Skeletal muscle satellite cell (primary cell): Measurements from ENCODE around the gene GNRH2.
"Not testable (repeated sequence)": the region's sequence is repeated elsewhere in the genome, so short reads cannot be mapped to it uniquely, and the experiment has no call there.

Experiments used
- H3K27me3 ChIP-seq: 2 replicates; pipeline ENCODE4 v1.7.0; 2013; ENCODE audit warnings: low read length; ENCODE audit not compliant: control insufficient read depth, insufficient read depth
- H3K36me3 ChIP-seq: 2 replicates; pipeline ENCODE4 v1.7.0; 2013; ENCODE audit warnings: mild to moderate bottlenecking, control low read depth, low read length; ENCODE audit not compliant: insufficient read depth
- H3K4me1 ChIP-seq: 2 replicates; pipeline ENCODE4 v1.7.0; 2013; ENCODE audit warnings: low read length; ENCODE audit not compliant: control insufficient read depth, insufficient read depth
- H3K4me2 ChIP-seq: 2 replicates; pipeline ENCODE4 v1.7.0; 2013; ENCODE audit warnings: mild to moderate bottlenecking, low read length
- H3K4me3 ChIP-seq: 2 replicates; pipeline ENCODE4 v1.7.0; 2013; ENCODE audit warnings: low read length
- H3K9ac ChIP-seq: 2 replicates; pipeline ENCODE4 v1.7.0; 2013; ENCODE audit warnings: mild to moderate bottlenecking, low read depth, low read length, moderate library complexity
- H3K9me3 ChIP-seq: replicated peaks from 2 replicates; pipeline ENCODE4 v1.7.0; 2013; ENCODE audit warnings: mild to moderate bottlenecking, control low read depth, low read length

The GNRH2 gene

DNA sequence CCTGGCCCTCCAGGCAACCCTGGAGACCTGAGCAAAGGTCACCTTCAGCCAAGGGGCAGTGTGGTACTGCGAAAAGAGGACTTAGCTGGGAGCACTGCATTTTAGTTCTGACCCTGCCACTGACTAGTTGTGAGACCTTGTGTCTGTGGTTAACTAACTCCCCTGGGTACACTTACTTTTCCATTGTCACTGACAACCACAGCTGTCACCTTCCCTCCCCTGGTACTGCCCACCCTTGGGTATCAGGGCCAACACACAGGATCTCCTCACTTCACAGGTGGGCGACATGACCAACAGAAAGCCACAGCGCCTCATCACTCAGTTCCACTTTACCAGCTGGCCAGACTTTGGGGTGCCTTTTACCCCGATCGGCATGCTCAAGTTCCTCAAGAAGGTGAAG, 21.6 kb upstream of the GNRH2 start:
- no peaks in the 10 kb centered on the region for H3K27me3 ChIP-seq
- no peaks in the 10 kb centered on the region for H3K4me1 ChIP-seq
- H3K36me3 ChIP-seq: peaks cover 31% of the 10 kb centered on the region
- H3K4me3 ChIP-seq: no peak overlapping the region
- H3K9me3 ChIP-seq: no peaks in the 10 kb centered on the region
- H3K4me2 ChIP-seq: no peak overlapping the region
- H3K9ac ChIP-seq: no peak overlapping the region

DNA sequence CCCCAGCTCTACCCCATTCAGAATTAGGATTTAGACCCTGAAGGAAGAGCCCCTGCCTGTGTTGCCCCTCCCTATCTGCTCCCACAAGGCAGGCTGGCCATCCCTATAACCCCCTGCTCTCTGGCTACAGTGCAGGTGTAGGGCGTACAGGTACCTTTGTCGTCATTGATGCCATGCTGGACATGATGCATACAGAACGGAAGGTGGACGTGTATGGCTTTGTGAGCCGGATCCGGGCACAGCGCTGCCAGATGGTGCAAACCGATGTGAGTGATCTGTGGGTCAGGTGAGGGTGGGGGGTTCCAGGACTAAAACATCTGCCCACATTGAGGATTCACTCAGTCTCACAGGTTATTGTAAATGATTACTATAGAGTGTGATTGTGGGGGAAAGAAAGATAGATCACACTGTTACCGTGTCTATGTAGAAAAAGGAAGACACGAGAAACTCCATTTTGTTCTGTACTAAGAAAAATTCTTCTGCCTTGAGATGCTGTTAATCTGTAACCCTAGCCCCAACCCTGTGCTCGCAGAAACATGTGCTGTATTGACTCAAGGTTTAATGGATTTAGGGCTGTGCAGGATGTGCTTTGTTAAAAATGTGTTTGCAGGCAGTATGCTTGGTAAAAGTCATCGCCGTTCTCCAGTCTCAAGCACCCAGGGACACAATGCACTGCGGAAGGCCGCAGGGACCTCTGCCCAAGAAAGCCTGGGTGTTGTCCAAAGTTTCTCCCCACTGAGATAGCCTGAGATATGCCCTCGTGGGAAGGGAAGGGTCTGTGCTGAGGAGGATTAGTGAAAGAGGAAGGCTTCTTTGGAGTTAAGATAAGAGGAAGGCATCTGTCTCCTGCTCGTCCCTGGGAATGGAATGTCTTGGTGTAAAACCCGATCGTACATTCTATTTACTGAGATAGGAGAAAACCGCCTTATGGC, 20.6 kb upstream of the GNRH2 start:
- not testable (repeated sequence) for H3K4me2 ChIP-seq, H3K4me3 ChIP-seq, H3K27me3 ChIP-seq, H3K9me3 ChIP-seq, H3K4me1 ChIP-seq, H3K9ac ChIP-seq
- H3K36me3 ChIP-seq: peaks cover 41% of the 10 kb centered on the region

DNA sequence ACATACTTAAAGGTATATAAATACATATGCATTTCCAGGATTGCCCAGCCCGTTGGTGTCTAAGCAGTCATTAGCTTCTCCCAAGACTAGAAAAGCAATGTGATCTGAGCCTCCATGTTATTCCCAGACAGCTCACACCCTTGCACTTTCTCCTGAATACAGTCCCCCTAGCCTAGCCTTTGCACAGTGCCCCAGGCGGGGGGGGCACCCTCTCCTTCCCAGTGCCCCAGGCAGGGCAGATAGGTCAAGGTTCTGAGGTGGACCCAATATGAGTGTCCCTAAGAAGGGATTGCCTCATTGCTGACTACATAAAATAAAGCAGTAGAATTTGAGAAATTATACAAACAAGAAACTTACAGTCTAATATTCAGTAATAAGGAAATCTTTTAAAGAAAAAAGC, 15.4 kb upstream of the GNRH2 start:
- H3K4me2 ChIP-seq: no peak overlapping the region
- no peaks in the 10 kb centered on the region for H3K4me1 ChIP-seq
- peaks cover 44% of the 10 kb centered on the region for H3K36me3 ChIP-seq
- no peaks in the 10 kb centered on the region for H3K27me3 ChIP-seq
- H3K9ac ChIP-seq: no peak overlapping the region
- H3K9me3 ChIP-seq: no peaks in the 10 kb centered on the region
- H3K4me3 ChIP-seq: no peak overlapping the region

DNA sequence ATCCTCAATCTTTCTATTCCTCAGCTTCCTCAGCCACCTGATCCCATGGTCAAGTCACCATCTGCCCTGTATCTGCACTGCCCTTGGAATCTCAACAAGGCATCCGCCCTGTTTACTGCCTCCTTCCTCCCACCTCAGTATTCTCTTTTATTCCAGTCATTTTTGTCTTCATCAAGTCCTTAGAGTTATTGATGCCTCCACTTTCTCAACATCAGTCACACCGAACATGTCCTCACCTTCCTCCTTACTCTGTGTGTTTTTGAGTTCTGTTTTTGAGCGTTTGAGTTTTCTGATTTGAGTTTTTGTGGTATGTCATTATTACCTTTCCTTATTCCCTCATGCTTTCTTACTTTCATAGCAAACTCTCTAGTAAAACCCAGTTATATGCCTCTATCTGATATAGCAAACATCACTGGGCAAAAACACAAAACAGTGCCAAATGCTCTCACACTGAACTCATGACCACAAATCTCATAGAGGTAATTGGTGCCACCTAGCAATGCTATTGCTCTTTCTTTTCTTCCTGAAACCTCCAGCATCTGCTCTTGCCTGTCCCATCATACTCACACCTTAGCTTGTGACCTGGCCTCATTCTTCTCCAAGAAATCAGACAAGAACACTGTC, 11.8 kb upstream of the GNRH2 start:
- Histone ChIP-seq H3K4me1 (no peaks in the 10 kb centered on the region), H3K27me3 (no peaks in the 10 kb centered on the region), H3K9ac (no peak overlapping the region), H3K4me3 (no peak overlapping the region), H3K4me2 (no peak overlapping the region), H3K9me3 (no peaks in the 10 kb centered on the region), H3K36me3 (peaks cover 54% of the 10 kb centered on the region)

DNA sequence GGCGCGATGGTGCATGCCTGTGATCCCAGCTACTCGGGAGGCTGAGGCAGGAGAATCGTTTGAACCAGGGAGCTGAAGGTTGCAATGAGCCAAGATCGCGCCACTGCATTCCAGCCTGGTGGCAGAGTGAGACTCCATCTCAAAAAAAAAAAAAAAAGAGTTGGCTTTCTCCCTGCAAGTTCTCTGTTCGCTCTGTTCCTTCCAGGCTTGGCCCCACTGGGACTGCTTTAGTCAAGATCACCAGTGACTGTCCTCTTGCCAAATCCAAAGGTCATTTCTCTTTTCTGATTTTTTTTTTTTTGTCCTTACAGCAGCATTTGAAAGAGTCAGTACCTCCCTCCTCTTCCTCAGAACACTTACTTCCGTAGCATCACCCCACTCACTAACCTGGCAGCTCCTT, 10.8 kb upstream of the GNRH2 start:
- peaks cover 54% of the 10 kb centered on the region for H3K36me3 ChIP-seq

DNA sequence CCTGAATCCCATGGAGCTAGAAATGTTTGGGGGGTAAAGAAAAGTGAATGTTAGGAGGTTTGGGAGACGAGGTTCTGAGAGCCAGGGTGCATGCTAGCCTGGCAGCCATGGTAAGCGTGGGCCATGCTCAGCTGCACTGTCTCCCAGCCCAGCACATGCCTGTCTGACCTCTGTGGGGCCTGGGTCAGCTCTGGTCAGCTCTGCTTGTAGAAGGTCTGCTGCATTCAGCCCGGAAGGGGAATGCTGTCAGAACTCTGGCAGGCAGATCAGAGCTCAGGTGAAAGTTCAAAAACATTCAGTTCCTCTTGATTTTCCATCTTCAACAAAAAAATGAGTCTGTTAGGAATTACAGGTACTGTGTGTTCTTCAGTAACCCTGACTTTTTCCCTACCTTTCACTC, 5.8 kb upstream of the GNRH2 start:
- Histone ChIP-seq H3K9ac (no peak overlapping the region), H3K4me1 (peaks cover 6% of the 10 kb centered on the region), H3K4me3 (no peak overlapping the region), H3K36me3 (peaks cover 64% of the 10 kb centered on the region), H3K4me2 (no peak overlapping the region), H3K9me3 (no peaks in the 10 kb centered on the region), H3K27me3 (no peaks in the 10 kb centered on the region)

More for the DNA sequence above, 10.8 kb upstream of the GNRH2 start:
- no peak overlapping the region for H3K4me2 ChIP-seq
- H3K9ac ChIP-seq: no peak overlapping the region
- no peaks in the 10 kb centered on the region for H3K4me1 ChIP-seq
- H3K27me3 ChIP-seq: no peaks in the 10 kb centered on the region
- no peak overlapping the region for H3K4me3 ChIP-seq
- H3K9me3 ChIP-seq: no peaks in the 10 kb centered on the region

DNA sequence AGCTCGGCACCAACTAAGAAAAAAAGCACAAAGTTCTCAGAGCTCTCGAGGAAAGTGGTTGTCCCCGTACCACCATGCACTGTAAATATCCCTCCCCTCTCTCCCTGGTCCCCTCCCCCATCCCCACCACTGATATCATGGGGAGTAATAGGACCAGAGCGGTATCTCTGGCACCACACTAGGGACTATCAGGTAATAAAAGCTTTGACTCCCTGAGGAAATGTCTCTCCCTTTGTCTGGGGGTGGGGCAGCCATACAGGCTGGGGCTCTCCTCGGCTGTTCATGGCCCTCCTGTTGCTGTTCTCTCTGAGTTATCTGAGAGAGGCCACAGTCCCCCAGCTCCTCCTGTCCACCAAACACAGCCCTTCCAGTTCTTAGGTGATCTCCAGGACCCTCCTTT, 5.0 kb upstream of the GNRH2 start:
- Histone ChIP-seq H3K9me3 (no peaks in the 10 kb centered on the region), H3K9ac (no peak overlapping the region), H3K4me3 (no peak overlapping the region), H3K36me3 (peaks cover 67% of the 10 kb centered on the region), H3K4me1 (peaks cover 6% of the 10 kb centered on the region), H3K27me3 (no peaks in the 10 kb centered on the region), H3K4me2 (no peak overlapping the region)

DNA sequence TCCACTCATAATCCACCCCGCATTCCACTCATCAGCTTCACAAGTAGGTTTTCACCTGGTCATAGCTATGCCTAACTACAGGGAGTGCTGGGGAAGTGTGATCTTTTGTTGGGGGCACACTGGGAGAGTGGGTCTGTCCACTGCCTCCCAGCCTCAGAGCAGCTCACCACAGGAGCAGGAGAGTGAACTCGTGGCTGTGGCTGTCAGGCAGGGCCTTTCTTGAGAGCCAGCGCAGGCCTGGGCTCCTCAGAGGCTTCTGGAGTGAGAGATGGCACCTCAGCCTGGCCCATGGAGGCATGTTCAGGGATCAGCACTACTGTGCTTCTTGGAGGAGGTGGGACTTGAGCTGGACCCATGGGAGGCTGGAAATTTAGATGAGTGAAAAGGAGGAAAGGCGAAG, 4.0 kb upstream of the GNRH2 start:
- H3K4me3 ChIP-seq: no peak overlapping the region
- no peak overlapping the region for H3K9ac ChIP-seq
- H3K36me3 ChIP-seq: peaks cover 63% of the 10 kb centered on the region
- H3K4me2 ChIP-seq: no peak overlapping the region
- no peaks in the 10 kb centered on the region for H3K9me3 ChIP-seq
- H3K4me1 ChIP-seq: peaks cover 6% of the 10 kb centered on the region
- H3K27me3 ChIP-seq: no peaks in the 10 kb centered on the region

DNA sequence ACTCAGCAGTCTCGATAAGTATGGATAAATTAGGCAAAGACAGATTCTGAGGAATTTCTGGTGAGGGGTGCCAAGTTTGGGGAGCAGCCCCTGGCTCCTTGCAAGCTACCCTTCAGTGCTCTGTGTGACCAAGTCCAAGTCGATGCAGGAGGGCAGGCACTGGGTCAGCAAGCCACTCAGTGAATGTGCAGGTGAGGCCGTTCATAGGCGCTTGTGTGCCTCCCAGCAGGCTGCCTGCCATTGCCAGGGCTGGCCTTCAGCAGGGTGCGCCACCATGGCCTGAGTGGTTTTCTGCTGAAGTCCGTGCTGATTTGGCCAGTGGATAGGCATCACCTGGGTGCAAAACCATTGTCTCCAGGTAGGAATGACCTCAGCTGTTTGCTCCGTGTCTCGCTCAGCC, 3.3 kb upstream of the GNRH2 start:
- Histone ChIP-seq H3K27me3 (no peaks in the 10 kb centered on the region), H3K9me3 (no peaks in the 10 kb centered on the region), H3K4me2 (no peak overlapping the region), H3K4me1 (peaks cover 10% of the 10 kb centered on the region), H3K4me3 (no peak overlapping the region), H3K36me3 (peaks cover 58% of the 10 kb centered on the region), H3K9ac (no peak overlapping the region)

DNA sequence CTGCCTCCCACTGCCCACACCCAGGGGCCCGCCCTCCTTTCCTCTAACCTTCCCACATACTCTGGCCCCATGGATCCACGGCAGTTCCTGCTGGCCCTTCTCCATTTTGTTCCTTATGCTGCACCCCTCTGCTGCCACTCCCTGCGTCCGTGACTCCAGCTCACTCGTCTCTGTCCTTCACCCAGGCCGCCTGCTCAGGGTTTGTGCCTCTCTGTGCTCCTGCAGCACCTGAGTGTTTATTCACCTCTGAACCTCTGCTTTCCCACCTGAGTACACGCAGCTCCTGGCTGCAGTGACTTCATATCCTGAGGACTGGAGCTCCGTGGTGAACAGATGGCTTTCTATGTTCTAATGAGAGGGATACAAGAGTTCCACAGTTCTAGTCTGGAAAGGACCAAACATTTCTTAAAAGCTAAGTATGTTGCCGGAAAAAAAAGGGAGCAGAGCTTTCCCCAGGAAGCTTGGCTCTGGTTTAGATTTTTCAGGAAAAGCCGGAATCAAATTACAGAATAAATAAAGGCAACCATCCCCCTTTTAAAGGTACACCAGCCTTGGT, 1.5 kb upstream of the GNRH2 start:
- no peaks in the 10 kb centered on the region for H3K27me3 ChIP-seq
- H3K9me3 ChIP-seq: no peaks in the 10 kb centered on the region
- H3K9ac ChIP-seq: no peak overlapping the region
- peaks cover 39% of the 10 kb centered on the region for H3K36me3 ChIP-seq
- H3K4me3 ChIP-seq: no peak overlapping the region
- H3K4me1 ChIP-seq: peaks cover 20% of the 10 kb centered on the region
- no peak overlapping the region for H3K4me2 ChIP-seq

DNA sequence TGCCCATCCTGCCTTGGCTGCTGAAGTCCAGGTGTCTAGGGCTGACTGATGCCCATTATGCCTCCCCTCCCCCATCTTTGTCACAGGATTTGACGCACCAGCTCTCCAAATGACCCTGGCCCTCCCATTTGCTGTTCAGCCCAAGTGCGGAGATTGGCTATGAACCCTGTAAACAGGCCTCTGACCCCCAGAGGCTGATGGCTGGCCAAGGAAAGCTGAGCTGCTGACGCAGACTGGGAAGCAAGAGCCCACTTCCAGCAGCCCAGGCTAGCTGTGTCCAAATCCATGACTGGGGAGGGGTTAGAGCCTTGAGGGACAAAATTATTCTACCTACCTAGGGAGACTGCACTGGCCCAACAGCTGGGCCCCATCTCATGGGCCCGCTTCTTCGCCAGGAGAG, 797 bp upstream of the GNRH2 start:
- H3K4me1 ChIP-seq: peaks cover 27% of the 10 kb centered on the region

More for the DNA sequence above, 797 bp upstream of the GNRH2 start:
- no peak overlapping the region for H3K4me3 ChIP-seq
- H3K4me2 ChIP-seq: no peak overlapping the region
- no peak overlapping the region for H3K9ac ChIP-seq
- H3K36me3 ChIP-seq: peaks cover 35% of the 10 kb centered on the region
- H3K9me3 ChIP-seq: no peaks in the 10 kb centered on the region
- H3K27me3 ChIP-seq: no peaks in the 10 kb centered on the region
